ENCODE measurements around the gene C2CD4D.
"Not testable (repeated sequence)": the region's sequence is repeated elsewhere in the genome, so short reads cannot be mapped to it uniquely, and the experiment has no call there.

C2CD4D gene

GRCh38 chr1:151839457-151840403, at the start of gene C2CD4D:
Gene C2CD4D, minus strand, starts transcription at chr1:151839820. Its CDS starts 831 bp downstream, at chr1:151838989.
- peak; percentile 79 for DNase-seq (ENCODE audit: low spot score)

GRCh38 chr1:151888972-151889570, 49.5 kb upstream of the C2CD4D start:
- no peak for DNase-seq (ENCODE audit: low spot score)

GRCh38 chr1:151887028-151887427, 47.4 kb upstream of the C2CD4D start:
- DNase-seq (ENCODE audit: low spot score) = no peak

- no peak for DNase-seq (ENCODE audit: low spot score)
Measured at GRCh38 chr1:151885479-151885878, 45.9 kb upstream of the C2CD4D start.

GRCh38 chr1:151884879-151885278, 45.3 kb upstream of the C2CD4D start:
- DNase-seq (ENCODE audit: low spot score) = not testable (repeated sequence)

- DNase-seq (ENCODE audit: low spot score) = not testable (repeated sequence)
Measured at GRCh38 chr1:151884445-151884844, 44.8 kb upstream of the C2CD4D start.

GRCh38 chr1:151883898-151884297, 44.3 kb upstream of the C2CD4D start:
- DNase-seq (ENCODE audit: low spot score) = not testable (repeated sequence)

- not testable (repeated sequence) for DNase-seq (ENCODE audit: low spot score)
Measured at GRCh38 chr1:151882918-151883317, 43.3 kb upstream of the C2CD4D start.

- DNase-seq (ENCODE audit: low spot score) = no peak
Measured at GRCh38 chr1:151882466-151882865, 42.8 kb upstream of the C2CD4D start.

GRCh38 chr1:151881479-151881878, 41.9 kb upstream of the C2CD4D start:
- DNase-seq (ENCODE audit: low spot score) = no peak

- no peak for DNase-seq (ENCODE audit: low spot score)
Measured at GRCh38 chr1:151875419-151876097, 35.9 kb upstream of the C2CD4D start.

GRCh38 chr1:151872776-151873175, 33.2 kb upstream of the C2CD4D start:
- DNase-seq (ENCODE audit: low spot score) = not testable (repeated sequence)

GRCh38 chr1:151871284-151872030, 31.8 kb upstream of the C2CD4D start:
- no peak for DNase-seq (ENCODE audit: low spot score)

- DNase-seq (ENCODE audit: low spot score) = no peak
Measured at GRCh38 chr1:151868486-151868885, 28.9 kb upstream of the C2CD4D start.

GRCh38 chr1:151867765-151868411, 28.3 kb upstream of the C2CD4D start:
- DNase-seq (ENCODE audit: low spot score) = no peak

- DNase-seq (ENCODE audit: low spot score) = no peak
Measured at GRCh38 chr1:151867321-151867720, 27.7 kb upstream of the C2CD4D start.

GRCh38 chr1:151864411-151864810, 24.8 kb upstream of the C2CD4D start:
- DNase-seq (ENCODE audit: low spot score) = no peak

- DNase-seq (ENCODE audit: low spot score) = no peak
Measured at GRCh38 chr1:151862604-151863003, 23.0 kb upstream of the C2CD4D start.

GRCh38 chr1:151860504-151861187, 21.0 kb upstream of the C2CD4D start:
- DNase-seq (ENCODE audit: low spot score) = no peak

GRCh38 chr1:151859891-151860293, 20.3 kb upstream of the C2CD4D start:
- no peak for DNase-seq (ENCODE audit: low spot score)

Data from ecto neural progenitor cell (in vitro differentiated cells).